ENCODE results near the gene NQO1. TPM values are rescaled to one million over a fixed set of nuclear protein-coding genes. Genes with fewer than 3 reads are reported as not detected.

Gene NQO1
- total and polyA plus RNA-seq, 2 of the 13 experiments (the other 11 are each of a cell fraction or from before 2014, with no cell fraction given), result 464 to 1,060 TPM

DNA sequence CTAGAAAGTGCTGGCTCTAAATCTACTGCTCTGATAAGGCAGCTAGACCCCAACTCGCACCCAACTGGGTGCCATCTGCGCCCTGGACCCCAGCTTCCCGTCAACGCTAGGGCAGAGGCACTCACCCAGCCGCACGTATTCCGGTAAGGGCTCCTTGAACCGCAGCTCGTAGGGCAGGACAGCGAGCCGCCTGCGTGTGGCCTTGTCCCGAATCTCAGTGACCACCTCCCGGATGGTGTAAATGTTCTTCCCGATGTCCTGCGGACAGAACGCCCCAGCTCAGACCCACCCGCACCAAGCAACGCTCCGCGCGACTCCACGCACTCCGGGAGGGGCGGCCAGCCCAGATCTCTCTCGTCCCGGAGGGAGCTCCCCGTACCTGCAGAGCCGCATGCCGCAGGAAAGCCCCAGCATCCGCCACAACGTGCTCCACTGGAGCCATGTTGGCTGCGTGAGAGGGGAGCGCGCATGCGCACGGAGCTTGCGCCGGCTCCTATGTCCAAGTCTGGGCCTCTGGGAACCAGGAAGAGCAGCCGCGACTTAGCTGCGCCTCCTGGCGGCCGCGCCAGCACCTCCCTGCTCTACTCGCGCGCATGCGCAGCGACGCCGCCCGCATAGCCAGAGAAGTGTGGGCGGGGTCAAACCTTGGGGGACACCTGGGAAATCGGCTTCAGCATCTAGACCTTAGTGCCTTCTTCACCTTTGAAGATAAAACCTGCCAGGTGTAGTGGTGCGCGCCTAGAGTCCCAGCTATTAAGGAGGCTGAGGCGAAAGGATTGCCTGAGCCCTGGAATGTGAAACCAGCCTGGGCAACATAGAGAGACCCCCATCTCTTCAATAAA lies 28.3 kb upstream of the NQO1 start, which contains the start of gene NOB1 (continued):
- peak; percentile 100 for TF ChIP-seq ZNF687 (CRISPR knock-in tag; IDR thresholded peaks at IDR 0.05)
- TF ChIP-seq, protein P1, sequence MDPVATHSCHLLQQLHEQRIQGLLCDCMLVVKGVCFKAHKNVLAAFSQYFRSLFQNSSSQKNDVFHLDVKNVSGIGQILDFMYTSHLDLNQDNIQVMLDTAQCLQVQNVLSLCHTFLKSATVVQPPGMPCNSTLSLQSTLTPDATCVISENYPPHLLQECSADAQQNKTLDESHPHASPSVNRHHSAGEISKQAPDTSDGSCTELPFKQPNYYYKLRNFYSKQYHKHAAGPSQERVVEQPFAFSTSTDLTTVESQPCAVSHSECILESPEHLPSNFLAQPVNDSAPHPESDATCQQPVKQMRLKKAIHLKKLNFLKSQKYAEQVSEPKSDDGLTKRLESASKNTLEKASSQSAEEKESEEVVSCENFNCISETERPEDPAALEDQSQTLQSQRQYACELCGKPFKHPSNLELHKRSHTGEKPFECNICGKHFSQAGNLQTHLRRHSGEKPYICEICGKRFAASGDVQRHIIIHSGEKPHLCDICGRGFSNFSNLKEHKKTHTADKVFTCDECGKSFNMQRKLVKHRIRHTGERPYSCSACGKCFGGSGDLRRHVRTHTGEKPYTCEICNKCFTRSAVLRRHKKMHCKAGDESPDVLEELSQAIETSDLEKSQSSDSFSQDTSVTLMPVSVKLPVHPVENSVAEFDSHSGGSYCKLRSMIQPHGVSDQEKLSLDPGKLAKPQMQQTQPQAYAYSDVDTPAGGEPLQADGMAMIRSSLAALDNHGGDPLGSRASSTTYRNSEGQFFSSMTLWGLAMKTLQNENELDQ (CRISPR knock-in tag; IDR thresholded peaks at IDR 0.05; ENCODE audit: borderline replicate concordance), result peak; percentile 16; the same call in 1 of the 2 replicates
- peak; percentile 85 for TF ChIP-seq KDM5A (IDR thresholded peaks at IDR 0.05; ENCODE audit: borderline replicate concordance, low read length)
- peak; percentile 76; the same call in 1 of the 2 replicates for TF ChIP-seq STAT6 (CRISPR knock-in tag; IDR thresholded peaks at IDR 0.05; ENCODE audit: borderline replicate concordance)
- no peak; the same call in 1 of the 2 replicates for TF ChIP-seq MED13 (CRISPR knock-in tag; IDR thresholded peaks at IDR 0.05)
- 0 out of 2 replicates have a peak, but pooled peaks have one; percentile 71 for TF ChIP-seq ZNF737 (CRISPR knock-in tag; IDR thresholded peaks at IDR 0.05; ENCODE audit: borderline replicate concordance)
- no peak for TF ChIP-seq ZNF577 (CRISPR knock-in tag; IDR thresholded peaks at IDR 0.05; ENCODE audit: borderline replicate concordance, low read depth)
- TF ChIP-seq KDM2A (CRISPR knock-in tag; IDR thresholded peaks at IDR 0.05; ENCODE audit: borderline replicate concordance, low read depth), result peak; percentile 98
- 0 out of 2 replicates have a peak, but pooled peaks have one; percentile 46 for TF ChIP-seq ESRRA (CRISPR knock-in tag; IDR thresholded peaks at IDR 0.05; ENCODE audit: low read depth)
- TF ChIP-seq ELF1 (CRISPR knock-in tag; IDR thresholded peaks at IDR 0.05), result peak; percentile 99
- TF ChIP-seq ZNF550 (CRISPR knock-in tag; IDR thresholded peaks at IDR 0.05; ENCODE audit: borderline replicate concordance), result peak; percentile 92; the same call in 1 of the 2 replicates
- no peak for TF ChIP-seq GRHL1 (CRISPR knock-in tag; conservative IDR thresholded peaks at IDR 0.05)
- TF ChIP-seq KDM3A (CRISPR knock-in tag; IDR thresholded peaks at IDR 0.05; ENCODE audit: low read depth), result peak; percentile 88
- TF ChIP-seq JUND (CRISPR knock-in tag; IDR thresholded peaks at IDR 0.05), result peak; percentile 76; the same call in 1 of the 2 replicates
- TF ChIP-seq ZNF678 (CRISPR knock-in tag; IDR thresholded peaks at IDR 0.05), result 0 out of 2 replicates have a peak, but pooled peaks have one; percentile 92
- peak; percentile 92; the same call in 1 of the 2 replicates for TF ChIP-seq GPN1 (CRISPR knock-in tag; IDR thresholded peaks at IDR 0.05; ENCODE audit: borderline replicate concordance)

All from HepG2 (cell line).